GM13977 (cell line): Measurements from ENCODE around the gene CEACAM4.
"Not testable (repeated sequence)": the region's sequence is repeated elsewhere in the genome, so short reads cannot be mapped to it uniquely, and the experiment has no call there.

Source experiments
- DNase-seq: peaks from one replicate; pipeline ENCODE4 v3.0.0; 2012; ENCODE audit warnings: low spot score
- CTCF ChIP-seq: IDR thresholded peaks from 2 replicates; pipeline ENCODE4 v1.5.1; 2012; ENCODE audit warnings: mild to moderate bottlenecking, control low read depth; ENCODE audit not compliant: insufficient read depth; ENCODE audit errors: extremely low read depth, missing control alignments
- in situ Hi-C: fragments of 300-500 bp; cut with MboI; formaldehyde crosslinking; loops from one replicate; pipeline ENCODE4 v1.12.0; 2022; ENCODE audit warnings: low sequenced_read_pairs, low pct_unique_long_range_greater_than_20kb, mixed read lengths, inconsistent platforms; ENCODE audit not compliant: unreplicated experiment

The CEACAM4 gene

GRCh38 chr19:41626877-41627276 is at the start of gene CEACAM4:
Gene CEACAM4, minus strand, starts transcription at chr19:41627074. Its CDS starts 111 bp downstream, at chr19:41626963.
- DNase-seq: no peak
- in situ Hi-C loops: no loop called here
- TF ChIP-seq CTCF: no peak

GRCh38 chr19:41671486-41671885 is 44.6 kb upstream of the CEACAM4 start:
- TF ChIP-seq CTCF: no peak
- DNase-seq: no peak
- in situ Hi-C loops: no loop called here

GRCh38 chr19:41670755-41671154 is 43.9 kb upstream of the CEACAM4 start:
- no peak for TF ChIP-seq CTCF
- in situ Hi-C loops: no loop called here

GRCh38 chr19:41668315-41668714 is 41.4 kb upstream of the CEACAM4 start:
- TF ChIP-seq CTCF: no peak
- in situ Hi-C loops: no loop called here
- DNase-seq: no peak

More at GRCh38 chr19:41670755-41671154, 43.9 kb upstream of the CEACAM4 start:
- no peak for DNase-seq

GRCh38 chr19:41666075-41666474 is 39.2 kb upstream of the CEACAM4 start:
- TF ChIP-seq CTCF: no peak
- no peak for DNase-seq
- in situ Hi-C loops: no loop called here

- DNase-seq: no peak
- TF ChIP-seq CTCF: no peak
- in situ Hi-C loops: no loop called here
These were observed 30.3 kb upstream of the CEACAM4 start for GRCh38 chr19:41657157-41657556.

GRCh38 chr19:41656756-41657155 is 29.9 kb upstream of the CEACAM4 start:
- in situ Hi-C loops, DNase-seq: not testable (repeated sequence)
